NCI-H345 treated with DMSO at 0.1 percent for 48 hours (cell line): ENCODE data around the gene SLC19A2.
"Not testable (repeated sequence)": the region's sequence is repeated elsewhere in the genome, so short reads cannot be mapped to it uniquely, and the experiment has no call there.

Experiments used
- DNase-seq: peaks from one replicate; lab custom pipeline; 2025; ENCODE audit not compliant: unreplicated experiment; lab: John Stamatoyannopoulos, UW

SLC19A2 gene

DNA sequence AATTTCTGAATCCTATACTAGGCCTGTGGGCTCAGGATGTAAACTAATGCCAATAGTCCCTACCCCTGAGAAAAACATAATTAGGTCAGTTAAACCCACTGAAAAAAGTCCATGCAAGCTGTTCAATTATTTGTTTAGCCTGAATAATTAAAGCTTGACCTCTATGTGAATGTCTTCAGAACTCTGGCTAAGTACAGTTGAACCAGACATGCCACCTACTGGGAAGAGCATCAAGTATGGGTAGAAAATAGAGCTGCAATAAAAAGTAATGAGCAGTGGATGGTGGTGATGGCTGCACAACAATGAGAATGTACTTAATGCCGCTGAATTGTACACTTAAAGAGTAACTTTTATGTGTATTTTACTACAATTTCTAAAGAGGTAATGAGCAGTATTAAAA is 23.6 kb upstream of the SLC19A2 start:
- DNase-seq, result no peak

DNA sequence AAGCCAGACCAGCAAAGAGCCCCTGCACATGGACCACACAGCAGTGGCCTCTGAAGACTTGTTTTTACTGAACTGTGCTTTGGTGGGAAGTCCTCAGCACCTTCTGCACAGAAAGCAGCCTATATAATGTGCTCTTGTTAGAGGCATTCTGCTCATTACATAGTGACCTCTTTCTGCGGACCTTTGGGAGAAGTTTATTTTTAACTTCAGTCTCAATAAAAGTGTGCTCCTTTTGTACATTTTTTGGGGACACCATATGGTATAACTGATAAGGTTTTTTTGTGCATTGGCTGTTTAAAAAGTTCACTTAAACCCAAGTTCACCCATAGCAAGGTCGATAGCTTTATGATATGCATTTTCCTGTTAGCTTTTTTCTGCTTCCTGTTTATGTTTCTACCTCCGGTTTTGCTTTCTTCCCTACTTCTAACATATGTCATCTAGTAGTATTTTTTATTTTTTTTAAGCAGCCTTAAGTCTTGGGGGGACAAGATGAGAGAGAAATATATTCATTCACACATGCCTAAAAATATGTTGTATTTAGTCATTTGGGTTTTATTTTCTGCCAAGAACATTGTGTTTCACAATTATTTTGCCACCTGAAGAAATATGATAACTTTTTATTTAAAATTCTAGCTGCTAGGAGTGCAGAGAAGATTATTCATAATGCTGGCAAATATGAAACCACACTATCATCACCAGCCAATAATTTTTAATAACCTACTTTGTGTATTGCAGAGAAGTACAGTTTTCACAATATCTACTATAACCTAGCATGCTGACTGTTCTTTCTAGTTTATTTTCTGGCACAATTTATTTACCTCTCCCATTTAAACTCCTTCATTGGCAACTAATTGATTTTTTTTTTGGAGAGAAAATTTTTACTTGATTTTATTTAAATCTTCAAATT is 22.9 kb upstream of the SLC19A2 start:
- no peak for DNase-seq

DNA sequence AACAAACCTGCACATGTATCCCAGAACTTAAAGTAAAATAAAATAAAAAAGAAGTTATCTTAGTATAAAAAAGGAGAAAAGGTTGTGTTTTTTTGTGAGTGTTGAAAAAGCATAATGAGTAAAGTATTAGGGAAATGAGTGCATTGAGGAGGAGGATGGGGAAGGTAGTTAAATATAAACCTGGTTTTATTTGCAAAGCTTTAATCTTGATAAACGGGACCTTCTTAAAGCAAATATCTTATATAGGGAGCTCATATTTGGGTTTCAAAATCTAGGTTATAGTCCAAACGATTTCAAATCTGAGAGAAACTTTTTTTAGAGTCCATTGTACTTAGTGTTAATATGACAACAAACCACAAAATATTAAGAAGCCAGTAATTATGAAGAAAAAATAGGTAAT is 21.7 kb upstream of the SLC19A2 start:
- no peak for DNase-seq

DNA sequence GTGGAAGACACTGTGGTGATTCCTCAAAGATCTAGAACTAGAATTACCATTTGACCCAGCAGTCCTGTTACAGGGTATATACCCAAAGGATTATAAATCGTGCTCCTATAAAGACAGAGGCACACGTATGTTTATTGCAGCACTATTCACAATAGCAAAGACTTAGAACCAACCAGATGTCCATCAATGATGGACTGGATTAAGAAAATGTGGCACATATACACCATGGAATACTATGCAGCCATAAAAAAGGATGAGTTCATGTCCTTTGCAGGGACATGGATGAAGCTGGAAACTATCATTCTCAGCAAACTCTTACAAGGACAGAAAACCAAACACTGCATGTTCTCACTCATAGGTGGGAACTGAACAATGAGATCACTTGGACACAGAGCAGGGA is 17.9 kb upstream of the SLC19A2 start:
- DNase-seq, result not testable (repeated sequence)

DNA sequence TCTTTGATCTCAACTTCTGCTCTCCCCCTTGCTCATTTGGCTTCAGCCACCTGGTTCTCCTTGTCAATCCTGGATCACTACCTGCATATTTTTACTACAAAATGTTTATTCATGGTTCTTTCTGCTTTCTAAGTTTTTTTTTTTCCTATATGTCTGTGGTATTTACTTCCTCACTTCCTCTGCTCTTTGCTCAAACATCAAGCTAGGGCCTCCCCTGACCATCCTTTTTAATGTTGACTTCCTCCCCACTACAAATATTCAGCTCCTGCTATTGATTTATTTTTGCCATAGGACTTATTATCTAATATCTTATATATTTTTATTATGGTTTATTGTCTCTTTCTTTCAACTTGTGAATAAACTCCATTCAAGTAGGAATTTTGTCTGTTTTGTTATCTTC is 14.1 kb upstream of the SLC19A2 start:
- DNase-seq, result no peak

DNA sequence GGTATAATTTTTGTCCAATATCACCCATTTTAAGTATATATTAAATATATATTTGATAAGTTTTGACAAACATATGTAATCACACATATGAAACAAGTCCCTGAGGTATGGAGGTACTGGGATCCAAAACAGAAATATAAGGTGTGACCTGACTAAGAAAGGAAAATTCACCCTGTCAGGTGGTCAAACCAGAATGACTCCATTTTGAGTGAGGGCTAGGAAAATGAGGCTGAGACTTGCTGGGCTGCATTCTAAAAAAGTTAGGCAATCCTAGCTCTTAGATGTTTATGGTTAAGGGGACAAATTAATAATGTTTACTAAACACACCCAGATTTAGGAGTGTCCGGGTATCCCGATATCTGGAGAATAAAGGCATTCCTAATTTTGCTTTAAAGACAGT is 11.6 kb upstream of the SLC19A2 start:
- no peak for DNase-seq

DNA sequence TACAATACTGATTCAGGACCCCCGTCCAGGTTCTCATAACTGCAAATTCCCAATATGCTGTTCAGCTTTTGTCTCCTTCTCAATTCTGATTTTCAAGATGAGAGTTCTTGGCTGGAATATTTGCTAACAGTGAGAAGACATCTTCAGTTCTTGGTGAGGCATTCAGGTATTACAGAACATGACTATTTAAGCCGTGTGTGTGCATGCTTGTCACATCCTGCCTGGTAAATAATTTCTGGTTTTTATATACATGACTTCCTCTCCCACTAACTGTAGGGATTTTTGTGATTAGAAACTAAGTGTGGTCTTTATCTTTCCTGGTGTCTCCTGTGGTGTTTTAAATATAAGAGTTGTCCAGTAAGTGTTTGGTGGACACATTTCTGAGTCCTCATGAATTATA is 10.2 kb upstream of the SLC19A2 start:
- no peak for DNase-seq

DNA sequence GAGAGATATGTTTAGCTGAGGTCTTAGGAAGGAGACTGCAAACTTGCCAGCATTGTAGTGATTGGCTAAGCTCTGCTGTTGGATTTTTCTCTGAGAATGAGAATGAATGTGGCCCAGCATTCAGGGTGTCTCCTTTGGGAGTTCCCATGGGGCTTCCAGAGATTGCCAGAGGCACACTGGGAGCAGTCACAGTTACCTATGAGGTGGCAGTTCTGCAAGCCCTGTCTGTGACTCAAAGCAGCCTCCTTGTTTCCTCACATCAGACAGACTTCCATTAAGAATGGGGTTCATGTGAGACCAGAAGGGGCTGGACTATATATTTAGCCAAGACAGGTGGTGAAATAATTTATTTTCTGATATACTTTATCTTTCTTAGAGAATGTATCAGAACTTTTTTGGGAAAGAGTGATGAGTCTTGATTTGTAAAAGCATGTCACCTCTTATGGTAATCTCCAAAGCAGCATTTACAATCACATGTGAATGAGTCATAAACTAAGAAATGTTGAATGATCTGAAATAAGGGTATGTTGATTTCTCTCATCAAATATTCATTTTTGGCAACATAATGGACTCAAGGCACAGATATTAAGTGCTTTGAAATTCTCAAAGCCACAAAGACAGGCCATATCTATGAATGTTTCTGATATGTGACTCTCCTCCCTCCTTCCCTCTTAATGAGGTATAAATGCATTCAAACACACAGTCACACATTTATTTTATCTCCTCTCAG is 9.5 kb upstream of the SLC19A2 start:
- DNase-seq, result no peak

DNA sequence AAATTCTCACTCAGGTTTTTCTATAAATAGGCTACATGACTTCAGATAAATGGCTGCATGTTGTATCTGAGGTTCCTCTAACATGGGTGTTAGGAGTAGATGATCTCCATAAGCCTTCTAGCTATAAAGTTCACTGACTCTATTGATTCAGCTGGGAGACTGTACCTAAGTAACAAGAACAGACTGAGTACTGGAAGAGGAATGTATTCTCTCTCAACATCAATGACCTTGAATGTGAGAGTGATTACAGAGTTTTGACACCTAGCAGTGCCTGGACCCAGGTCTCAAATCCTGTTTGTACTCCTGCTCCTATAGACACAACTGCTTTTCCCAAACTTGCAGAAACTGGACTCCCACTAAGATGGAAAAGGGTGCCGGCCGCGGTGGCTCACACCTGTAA is 8.6 kb upstream of the SLC19A2 start:
- DNase-seq, result no peak

DNA sequence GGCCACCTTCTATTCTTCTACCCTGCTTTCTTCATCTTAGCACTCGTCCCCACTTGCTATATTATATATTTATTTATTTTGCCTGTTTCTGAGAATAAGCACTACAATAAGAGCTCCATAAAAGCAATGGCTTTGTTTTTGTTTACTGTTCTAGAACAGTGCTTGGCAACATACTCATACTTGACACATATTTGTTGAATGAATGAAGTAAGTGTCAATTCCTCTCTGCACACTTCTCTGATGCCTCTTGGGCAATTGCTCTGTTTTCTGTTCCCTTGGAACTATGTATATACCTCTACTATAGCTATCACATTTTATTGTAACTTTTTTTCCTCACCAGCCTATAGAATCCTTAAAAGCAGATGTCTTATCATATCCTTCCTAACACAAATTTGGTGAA is 7.5 kb upstream of the SLC19A2 start:
- no peak for DNase-seq

DNA sequence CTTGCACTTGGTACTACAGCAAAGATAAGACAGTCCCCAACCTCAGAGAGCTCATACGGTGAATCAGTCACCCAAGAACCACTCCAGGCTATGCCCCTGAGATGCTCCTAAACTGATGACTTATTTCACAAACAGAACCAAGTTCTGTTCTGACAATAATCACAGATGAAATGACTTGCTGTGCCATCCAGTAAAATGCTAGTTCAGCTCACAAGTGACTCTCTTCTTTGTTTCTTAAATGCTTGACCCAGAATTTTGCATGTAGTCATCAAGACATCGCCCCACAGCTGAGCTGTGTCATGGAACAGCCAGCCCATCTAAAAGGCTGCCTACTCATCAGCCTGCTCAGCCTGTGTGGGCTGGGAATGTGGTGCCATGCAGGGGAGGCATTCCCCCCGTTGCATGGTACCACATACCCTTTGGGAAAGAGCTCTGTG is 6.1 kb upstream of the SLC19A2 start:
- DNase-seq, result no peak

DNA sequence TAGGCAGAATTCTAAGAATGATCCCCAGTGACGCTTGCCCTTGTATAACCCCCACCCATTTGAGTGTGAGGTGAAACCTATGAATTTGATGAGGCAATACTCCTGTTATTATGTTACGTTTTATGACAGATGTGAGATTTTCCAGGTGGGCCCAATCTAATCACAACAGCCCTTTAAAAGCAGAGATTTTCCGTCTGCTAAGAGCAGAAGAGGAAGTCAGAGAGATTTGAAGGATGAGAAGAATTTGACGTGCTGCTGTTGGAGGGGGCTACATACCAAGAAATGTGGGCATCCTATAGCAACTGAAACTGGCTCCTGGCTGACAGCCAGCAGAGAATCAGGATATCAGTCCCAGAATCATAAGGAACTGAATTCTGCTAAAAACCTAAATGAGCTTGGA is 2.4 kb upstream of the SLC19A2 start:
- DNase-seq, result no peak

DNA sequence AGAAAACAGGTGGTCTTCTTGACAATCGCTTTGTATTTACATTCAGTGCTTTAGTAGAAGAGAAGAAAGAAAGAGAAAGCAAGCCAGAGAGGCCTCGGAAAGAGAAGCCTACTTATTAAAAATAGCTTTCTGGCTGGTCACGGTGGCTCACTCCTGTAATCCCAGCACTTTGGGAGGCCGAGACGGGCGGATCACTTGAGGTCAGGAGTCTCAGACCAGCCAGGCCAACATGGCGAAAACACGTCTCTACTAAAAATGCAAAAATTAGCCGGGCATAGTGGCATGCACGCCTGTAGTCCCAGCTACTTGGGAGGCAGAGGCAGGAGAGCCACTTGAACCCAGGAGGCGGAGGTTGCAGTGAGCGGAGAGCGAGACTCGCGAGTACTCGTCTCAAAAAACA is 1.8 kb upstream of the SLC19A2 start:
- DNase-seq, result no peak

DNA sequence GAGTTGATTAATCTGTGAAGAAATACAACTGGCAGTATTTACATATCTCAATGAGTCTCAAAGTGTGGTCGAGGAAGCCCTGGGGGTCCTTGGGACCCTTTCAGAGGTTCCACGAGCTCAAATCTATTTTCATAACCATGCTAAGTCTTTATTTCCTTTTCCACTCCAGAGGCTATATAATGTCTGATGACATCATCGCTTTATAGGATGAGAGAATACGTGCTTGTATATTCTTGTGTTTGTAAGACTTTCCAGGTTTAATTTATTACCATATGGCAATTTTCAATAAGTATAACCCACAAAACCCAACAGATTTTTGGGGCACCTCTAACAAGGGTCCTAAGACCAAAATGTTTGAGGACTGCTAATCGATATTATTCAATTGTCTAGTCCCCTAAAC is 1.4 kb upstream of the SLC19A2 start:
- no peak for DNase-seq

DNA sequence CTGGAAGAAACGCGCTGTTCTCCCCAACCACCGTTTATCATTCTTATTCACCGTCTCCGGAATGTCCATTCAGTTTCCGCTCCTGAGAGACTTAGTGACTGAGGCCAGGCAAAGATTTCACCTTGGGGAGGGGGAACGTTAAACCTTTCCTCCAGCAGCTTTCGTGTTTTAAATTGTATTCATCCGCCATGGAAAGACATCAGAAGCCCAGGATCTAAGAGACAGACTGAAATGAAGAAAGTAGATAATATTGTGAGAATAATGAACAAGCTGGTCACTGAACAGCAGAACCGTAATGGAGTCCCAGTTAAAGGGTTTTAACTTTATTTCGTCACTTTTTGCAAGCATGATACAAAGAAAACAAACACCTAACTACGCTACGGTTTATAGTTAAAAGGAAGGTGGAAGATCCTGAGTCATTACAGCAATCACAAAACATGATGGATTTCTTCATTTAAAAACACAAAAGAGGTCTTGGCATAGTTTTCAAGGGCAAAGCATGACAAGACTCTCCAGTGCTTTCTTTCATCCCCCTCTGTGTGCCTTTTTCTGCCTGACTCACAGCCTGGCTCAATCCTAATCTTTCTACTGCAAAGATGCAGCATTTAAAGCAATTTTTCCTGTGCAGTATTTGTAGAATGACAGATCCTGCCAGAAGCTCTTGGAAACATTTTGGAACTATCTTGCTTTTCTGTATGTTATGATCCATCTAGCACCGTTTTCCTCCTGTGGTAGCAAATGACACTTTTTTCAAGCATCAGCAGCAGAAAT is 722 bp upstream of the SLC19A2 start:
- DNase-seq, result peak; percentile 44

DNA sequence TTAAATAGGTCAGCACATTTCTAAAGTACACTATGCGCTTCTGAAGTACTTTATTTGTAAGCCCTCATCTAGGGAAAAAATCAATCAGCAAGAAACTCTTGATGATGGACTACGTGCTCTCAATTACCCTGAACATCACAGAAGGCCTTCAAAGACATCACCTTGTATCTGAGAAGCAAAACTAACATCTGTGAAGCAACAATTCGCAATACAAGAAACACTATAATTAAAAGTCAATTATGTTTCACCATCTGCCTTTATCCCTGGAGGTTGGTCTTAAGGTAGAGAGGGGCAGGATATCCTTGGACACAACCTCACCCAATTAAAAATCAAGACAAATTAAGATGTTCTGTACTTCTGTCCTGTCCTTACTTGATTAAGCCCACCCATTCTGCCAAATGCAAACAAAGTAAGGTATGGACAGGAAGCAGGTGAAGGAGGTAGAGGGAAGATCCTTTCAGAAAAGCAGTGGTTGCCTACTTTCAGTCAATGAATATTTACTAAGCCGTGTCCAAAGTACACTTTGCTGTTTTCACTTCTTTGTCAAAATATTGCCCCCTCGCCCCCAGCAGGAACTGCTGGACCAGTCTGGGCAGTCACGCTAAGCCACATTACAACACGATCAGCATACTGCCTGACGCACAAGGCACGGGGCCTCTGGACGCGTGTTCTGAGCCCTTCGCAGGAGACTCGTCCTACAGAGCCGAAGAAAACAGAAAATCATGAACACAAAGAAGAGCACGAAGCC is 887 bp downstream of the SLC19A2 start:
- DNase-seq, result peak; percentile 35

DNA sequence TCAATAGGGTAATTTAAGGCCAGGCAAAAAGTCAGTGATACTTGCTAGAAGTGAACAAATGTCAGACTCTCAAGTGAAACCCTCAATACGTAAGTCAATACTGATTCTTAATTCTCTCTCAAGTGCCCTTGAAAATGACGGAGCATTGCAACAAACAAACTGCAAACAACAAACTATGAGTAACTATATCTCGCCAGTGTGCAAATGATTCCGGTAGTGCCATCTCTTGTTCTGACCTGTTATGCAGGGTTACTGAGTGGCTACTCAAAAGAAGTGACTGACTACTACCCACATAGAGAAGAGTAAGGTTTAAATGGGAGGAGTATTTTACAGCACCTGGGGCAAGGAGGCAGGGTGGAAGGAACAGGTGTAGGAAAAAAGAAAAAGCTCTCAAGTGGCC is 1.6 kb downstream of the SLC19A2 start:
- DNase-seq, result peak; percentile 31

DNA sequence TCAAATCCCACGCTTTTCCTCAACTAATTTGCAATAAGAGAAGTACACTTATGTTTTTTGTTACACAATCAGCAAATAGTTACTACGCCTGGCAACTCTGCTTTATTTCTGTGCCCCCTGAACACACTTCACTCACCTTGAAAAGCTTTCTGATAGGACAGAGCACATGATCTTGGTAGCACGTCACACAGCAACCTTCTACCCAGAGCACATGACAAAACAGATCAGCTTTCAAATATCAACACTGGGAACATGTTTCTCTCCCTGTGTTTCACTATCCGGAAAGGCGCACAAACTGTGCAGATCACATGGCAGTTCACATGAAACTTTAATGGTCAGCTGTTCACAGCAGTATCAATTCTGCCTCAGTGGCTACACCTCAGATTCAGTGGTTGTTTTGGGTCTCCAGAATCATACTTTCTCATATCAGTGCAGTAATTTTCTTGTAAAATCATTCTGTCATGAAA is 2.2 kb downstream of the SLC19A2 start:
- DNase-seq, result no peak

DNA sequence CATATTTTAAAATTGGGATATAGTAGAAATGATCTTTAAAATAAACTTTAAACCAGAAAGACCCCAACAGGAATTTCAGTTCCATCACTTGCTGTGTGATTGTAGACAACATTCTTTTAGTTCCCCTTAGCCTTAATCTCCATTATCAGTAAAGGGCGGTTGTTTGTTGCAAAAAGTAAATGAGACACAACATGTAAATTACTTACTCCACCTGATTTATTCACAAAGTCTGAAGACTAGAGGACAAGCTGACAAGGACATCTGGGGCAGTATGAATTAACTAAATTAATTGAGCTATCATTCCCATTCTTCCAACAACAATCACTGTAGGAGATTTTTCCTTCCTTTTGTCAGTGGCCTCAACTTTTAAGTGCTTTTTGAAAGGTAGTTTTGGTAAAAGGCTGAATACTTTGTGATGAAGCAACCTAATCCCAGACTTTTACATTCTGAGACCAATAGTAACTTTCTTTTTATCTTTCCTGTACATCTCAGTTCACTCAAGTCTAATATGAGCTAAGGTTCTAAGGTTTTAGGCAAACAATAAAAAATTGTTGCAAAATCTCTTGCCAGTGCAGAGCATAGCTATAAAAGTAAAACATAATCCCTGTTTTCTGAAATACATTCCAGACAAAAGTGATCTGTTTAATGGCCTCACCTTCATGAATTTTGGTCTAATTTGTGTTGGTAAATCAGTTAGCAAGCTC is 6.2 kb downstream of the SLC19A2 start:
- DNase-seq, result no peak

DNA sequence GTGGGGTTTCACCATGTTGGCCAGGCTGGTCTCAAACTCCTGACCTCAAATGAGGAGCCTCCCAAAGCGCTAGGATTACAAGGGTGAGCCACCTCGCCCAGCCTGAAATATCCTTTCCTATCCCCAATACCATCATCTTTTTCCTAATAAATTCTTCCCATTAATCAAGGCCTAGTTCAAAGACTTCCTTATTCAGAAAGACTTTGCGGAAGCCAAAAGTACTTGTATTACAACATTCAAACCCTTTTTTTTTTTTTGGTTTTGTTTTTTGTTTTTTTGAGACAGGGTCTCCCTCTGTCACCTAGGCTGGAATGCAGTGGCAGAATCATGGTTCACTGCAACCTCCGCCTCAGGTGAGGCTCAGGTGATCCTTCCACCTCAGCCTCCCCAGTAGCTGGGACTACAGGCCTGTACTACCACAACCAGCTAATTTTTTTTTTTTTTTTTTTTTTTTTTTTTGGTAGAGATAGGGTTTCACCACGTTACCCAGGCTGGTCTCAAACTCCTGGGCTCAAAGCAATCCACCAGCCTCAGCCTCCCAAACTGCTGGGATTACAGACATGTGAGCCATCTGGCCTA is 7.6 kb downstream of the SLC19A2 start:
- DNase-seq, result no peak
